Retinal pigment epithelial cell (primary cell): ENCODE measurements around the gene CPSF2.
A peak's percentile ranks its signal among the peaks of the same experiment; 100 is the strongest.

Source experiments
- DNase-seq: peaks from one replicate; pipeline ENCODE4 v3.0.0-alpha.2; 2010; ENCODE audit warnings: low read depth
- H3K4me3 ChIP-seq: 2 replicates; pipeline ENCODE4 v1.5.1; 2011; ENCODE audit warnings: mild to moderate bottlenecking, low read length, control low read depth, moderate library complexity
- CTCF ChIP-seq: conservative IDR thresholded peaks from 2 replicates; pipeline ENCODE4 v1.5.1; 2011; ENCODE audit warnings: low read depth, low read length, control low read depth, inconsistent platforms

CPSF2 gene

GRCh38 chr14:92122351-92122677 is 545 bp downstream of the CPSF2 start:
- no peak for DNase-seq
- TF ChIP-seq CTCF: no peak

GRCh38 chr14:92122761-92123160 is 992 bp downstream of the CPSF2 start:
- peak overlapping the region; percentile 95 for H3K4me3 ChIP-seq
- no peak for DNase-seq
- TF ChIP-seq CTCF: no peak

More at GRCh38 chr14:92122351-92122677, 545 bp downstream of the CPSF2 start:
- H3K4me3 ChIP-seq: peak overlapping the region; percentile 95

- H3K4me3 ChIP-seq: no peak overlapping the region
- DNase-seq: no peak
- TF ChIP-seq CTCF: no peak
Measured at GRCh38 chr14:92134456-92134855, 12.7 kb downstream of the CPSF2 start.

GRCh38 chr14:92135269-92135668 is 13.5 kb downstream of the CPSF2 start:
- no peak for DNase-seq
- peak; percentile 63 for TF ChIP-seq CTCF

GRCh38 chr14:92143309-92143708 is 21.5 kb downstream of the CPSF2 start:
- no peak overlapping the region for H3K4me3 ChIP-seq
- no peak for TF ChIP-seq CTCF
- no peak for DNase-seq

More at GRCh38 chr14:92135269-92135668, 13.5 kb downstream of the CPSF2 start:
- no peak overlapping the region for H3K4me3 ChIP-seq

GRCh38 chr14:92143962-92144361 is 22.2 kb downstream of the CPSF2 start:
- no peak for TF ChIP-seq CTCF

GRCh38 chr14:92144708-92145107 is 22.9 kb downstream of the CPSF2 start:
- no peak for TF ChIP-seq CTCF
- H3K4me3 ChIP-seq: no peak overlapping the region
- DNase-seq: no peak

More at GRCh38 chr14:92143962-92144361, 22.2 kb downstream of the CPSF2 start:
- no peak overlapping the region for H3K4me3 ChIP-seq
- DNase-seq: no peak
